22Rv1 (cell line): ENCODE measurements around the gene SHBG.
"Not testable (repeated sequence)": the region's sequence is repeated elsewhere in the genome, so short reads cannot be mapped to it uniquely, and the experiment has no call there.

Source experiments
- H3K27ac ChIP-seq: fragments of 450-650 bp; 2 replicates; pipeline ENCODE4 v1.5.1; 2017
- CTCF ChIP-seq: fragments of 450-650 bp; IDR thresholded peaks from 2 replicates; pipeline ENCODE4 v1.5.1; 2017; ENCODE audit warnings: mild to moderate bottlenecking
- ZFX ChIP-seq: fragments of 450-650 bp; IDR thresholded peaks from 2 replicates; pipeline ENCODE4 v1.6.1; 2017; ENCODE audit warnings: antibody characterized with exemption, borderline replicate concordance

Gene SHBG

GRCh38 chr17:7627250-7628121 is 2.4 kb upstream of the SHBG start, which contains the start of gene SAT2:
TSS of gene SAT2 (minus strand) at chr17:7627821. CDS start at chr17:7627635, 186 bp downstream.
- TF ChIP-seq CTCF = no peak
- TF ChIP-seq ZFX = no peak
- H3K27ac ChIP-seq = peak within 1 kb of the TSS; percentile 67

- no peak overlapping the region for H3K27ac ChIP-seq
- no peak for TF ChIP-seq CTCF
- TF ChIP-seq ZFX = no peak
Observed at GRCh38 chr17:7631398-7632380, 1.8 kb downstream of the SHBG start.

GRCh38 chr17:7632492-7632894 is 2.6 kb downstream of the SHBG start:
- no peak overlapping the region for H3K27ac ChIP-seq

GRCh38 chr17:7633093-7633492 is 3.2 kb downstream of the SHBG start:
- H3K27ac ChIP-seq = no peak overlapping the region
- TF ChIP-seq CTCF (no peak), ZFX (no peak)

More at GRCh38 chr17:7632492-7632894, 2.6 kb downstream of the SHBG start:
- TF ChIP-seq CTCF (peak; percentile 78), ZFX (no peak)

- H3K27ac ChIP-seq = no peak overlapping the region
- TF ChIP-seq CTCF = peak; percentile 66
- no peak for TF ChIP-seq ZFX
Observed at GRCh38 chr17:7634384-7634783, 4.4 kb downstream of the SHBG start.

- TF ChIP-seq ZFX = no peak
- no peak for TF ChIP-seq CTCF
- no peak overlapping the region for H3K27ac ChIP-seq
Observed at GRCh38 chr17:7636163-7636562, 6.2 kb downstream of the SHBG start.

- no peak overlapping the region for H3K27ac ChIP-seq
- TF ChIP-seq ZFX (no peak), CTCF (no peak)
Observed at GRCh38 chr17:7640783-7641182, 10.8 kb downstream of the SHBG start.

GRCh38 chr17:7641635-7642034 is 11.7 kb downstream of the SHBG start:
- not testable (repeated sequence) for H3K27ac ChIP-seq
